Heart left ventricle (tissue), 16 donors: ENCODE measurements around the gene FURIN. TPM values are rescaled to one million over a fixed set of nuclear protein-coding genes. Genes with fewer than 3 reads are reported as not detected.

ENCODE experiments used
- ATAC-seq, 4 donors: fragments of 200-7000 bp; cut with Tn5 transposase; one replicate each; pipeline ENCODE4 v1.9.1; 2020 to 2022; ENCODE audit warnings: moderate library complexity in 4 of 4, mild to moderate bottlenecking in 3 of 4, moderate number of reproducible peaks in 1 of 4
- DNase-seq, 5 donors: peaks; one replicate each; pipeline ENCODE4 v3.0.0-alpha.2; 2020
- H3K27ac ChIP-seq, 12 donors: fragments of 200-600 bp; sonication (generic) in 4 of 12; one replicate each; pipeline versions ENCODE4 v1.5.0 to v1.8.0; 2016 to 2022; ENCODE audit warnings: mild to moderate bottlenecking in 2 of 12
- H3K27me3 ChIP-seq, 9 donors: fragments of 200-600 bp; sonication (generic) in 2 of 9; one replicate each; pipeline versions ENCODE4 v1.5.1 to v1.8.0; 2016 to 2022; ENCODE audit warnings: mild to moderate bottlenecking in 3 of 9
- H3K36me3 ChIP-seq, 9 donors: fragments of 200-600 bp; sonication (generic) in 2 of 9; one replicate each; pipeline versions ENCODE4 v1.5.0 to v1.8.0; 2018 to 2022; ENCODE audit warnings: mild to moderate bottlenecking in 2 of 9
- H3K4me1 ChIP-seq, 12 donors: fragments of 200-600 bp; sonication (generic) in 4 of 12; one replicate each; pipeline versions ENCODE4 v1.5.0 to v1.8.0; 2016 to 2022; ENCODE audit warnings: mild to moderate bottlenecking in 3 of 12
- H3K4me3 ChIP-seq, 12 donors: fragments of 200-600 bp; sonication (generic) in 4 of 12; one replicate each; pipeline versions ENCODE4 v1.5.0 to v1.8.0; 2017 to 2022; ENCODE audit warnings: mild to moderate bottlenecking in 9 of 12, moderate library complexity in 4 of 12
- H3K9me3 ChIP-seq, 12 donors: fragments of 200-600 bp; sonication (generic) in 4 of 12; one replicate each; pipeline versions ENCODE4 v1.5.0 to v1.8.0; 2016 to 2022; ENCODE audit warnings: mild to moderate bottlenecking in 1 of 12
- POLR2A ChIP-seq, 2 donors: fragments of 450-650 bp; IDR thresholded peaks; one replicate each; pipeline ENCODE4 v1.6.1; 2017; ENCODE audit warnings: antibody characterized with exemption in 2 of 2, mild to moderate bottlenecking in 2 of 2, moderate library complexity in 2 of 2
- WGBS, 4 donors: extraction: QIAGEN DNeasy Blood & Tissue Kit in 2 of 4; methylation state at CpG; one replicate each; pipeline versions ENCODE4 v1.1.5 to v1.1.7; 2013 to 2018; 5-methylcytosine and 5-hydroxymethylcytosine counted together
- intact Hi-C, 10 donors: fragments of 100-400 bp; cut with DNase I; formaldehyde crosslinking; loops; one replicate each; pipeline versions ENCODE4 v1.11.1 to v1.14.2; 2022
- polyA plus RNA-seq, 2 donors: library from polyadenylated mRNA; stranded (reverse); fragments of 200-250 nt; gene quantifications; one replicate each; pipeline ENCODE4 v1.2.3, GENCODE V29; 2013
- total RNA-seq, 9 donors: library from RNA; depleted of rRNA in 2 of 9; stranded (reverse); fragments of >200 nt in 2 of 9; fragmentation: NEBNext Ultra II Directional in 3 of 9; extraction: Animal tissue kit (Norgen Biotek cat#: 25700) in 3 of 9; gene quantifications; one replicate each; pipeline versions ENCODE4 v1.1.0 to v1.2.4, GENCODE V29; 2016 to 2023
- TF ChIP-seq, protein P1 (sequence below), 12 donors: fragments of 200-600 bp; sonication (generic) in 4 of 12; IDR thresholded peaks; one replicate each; pipeline versions ENCODE4 v1.5.0 to v1.8.0; 2018 to 2022; ENCODE audit warnings: antibody characterized with exemption in 12 of 12, mild to moderate bottlenecking in 5 of 12
- donor health status: ischemic (EF 13 %, LVEDD 7.1; RV severe dilation, severe dysfunction).
- donor health status: healthy with polysubstance abuse.
- donor health status: DM: no; HTN: yes; CAD: no.
- donor health status: DM: no; HTN: no; CAD: no.
- donor health status: ischemic (EF 25% LVEDD 6.9; RV normal size, moderate dysfunction).
- donor health status: ischemic (EF 25% LVEDD 5.7; RV mildly dilated, moderate dysfunction).
- donor health status: healthy.
- donor health status: DM: yes; HTN: yes; CAD: no.
- donor health status: ischemic (EF 35%, LVEDD 5.7; RV mildly dilated, moderate dysfunction).
- donor health status: nonischemic (EF 11% LVEDD 7.7; RV severe dilation, severe dysfunction).
- donor health status: DM: yes; HTN: yes; CAD: no.
- donor health status: PGD.
- donor health status: ischemic (EF 29% LVEDD 5.4; RV normal size, mild dysfunction).
- donor health status: nonischemic (EF 23%, LVEDD 6.1; RV moderate dilation, normal function).

The FURIN gene
- total and polyA plus RNA-seq, 11 donors = 37.2 to 174 (median 64.8) TPM

GRCh38 chr15:90870354-90871138, 2.2 kb downstream of the FURIN start:
- peak overlapping the region; percentile 80 to 96 (median 90) for H3K4me3 ChIP-seq
- DNase-seq = no peak
- H3K27me3 ChIP-seq = no peaks in the 10 kb centered on the region
- ATAC-seq = peak in 2 of 4 donors; percentile 1 to 6
- no peak for TF ChIP-seq POLR2A (IDR thresholded peaks at IDR 0.05)
- TF ChIP-seq, protein P1, sequence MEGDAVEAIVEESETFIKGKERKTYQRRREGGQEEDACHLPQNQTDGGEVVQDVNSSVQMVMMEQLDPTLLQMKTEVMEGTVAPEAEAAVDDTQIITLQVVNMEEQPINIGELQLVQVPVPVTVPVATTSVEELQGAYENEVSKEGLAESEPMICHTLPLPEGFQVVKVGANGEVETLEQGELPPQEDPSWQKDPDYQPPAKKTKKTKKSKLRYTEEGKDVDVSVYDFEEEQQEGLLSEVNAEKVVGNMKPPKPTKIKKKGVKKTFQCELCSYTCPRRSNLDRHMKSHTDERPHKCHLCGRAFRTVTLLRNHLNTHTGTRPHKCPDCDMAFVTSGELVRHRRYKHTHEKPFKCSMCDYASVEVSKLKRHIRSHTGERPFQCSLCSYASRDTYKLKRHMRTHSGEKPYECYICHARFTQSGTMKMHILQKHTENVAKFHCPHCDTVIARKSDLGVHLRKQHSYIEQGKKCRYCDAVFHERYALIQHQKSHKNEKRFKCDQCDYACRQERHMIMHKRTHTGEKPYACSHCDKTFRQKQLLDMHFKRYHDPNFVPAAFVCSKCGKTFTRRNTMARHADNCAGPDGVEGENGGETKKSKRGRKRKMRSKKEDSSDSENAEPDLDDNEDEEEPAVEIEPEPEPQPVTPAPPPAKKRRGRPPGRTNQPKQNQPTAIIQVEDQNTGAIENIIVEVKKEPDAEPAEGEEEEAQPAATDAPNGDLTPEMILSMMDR (IDR thresholded peaks at IDR 0.05) = no peak
- WGBS, 4 donors = 27 to 36% (median 28%) methylated on average over 19 of the region's 19 CpGs
- H3K36me3 ChIP-seq = peaks cover 0 to 4% (median under 1%) of the 10 kb centered on the region in 9 donors
- H3K9me3 ChIP-seq = no peaks in the 10 kb centered on the region
- peaks cover 16 to 62% (median 47%) of the 10 kb centered on the region in 12 donors for H3K4me1 ChIP-seq
- H3K27ac ChIP-seq = peak overlapping the region; percentile 91 to 100 (median 98)
- intact Hi-C loops = loop anchor here in 5 of 10 donors (2.0 to 5.0 kb wide), 4 partner anchors 14 to 153 kb away; partner anchors contain the start of genes BLM (in 2 of the 5), FES (in 2 of the 5) and HDDC3 (in 2 of the 5)

DNA sequence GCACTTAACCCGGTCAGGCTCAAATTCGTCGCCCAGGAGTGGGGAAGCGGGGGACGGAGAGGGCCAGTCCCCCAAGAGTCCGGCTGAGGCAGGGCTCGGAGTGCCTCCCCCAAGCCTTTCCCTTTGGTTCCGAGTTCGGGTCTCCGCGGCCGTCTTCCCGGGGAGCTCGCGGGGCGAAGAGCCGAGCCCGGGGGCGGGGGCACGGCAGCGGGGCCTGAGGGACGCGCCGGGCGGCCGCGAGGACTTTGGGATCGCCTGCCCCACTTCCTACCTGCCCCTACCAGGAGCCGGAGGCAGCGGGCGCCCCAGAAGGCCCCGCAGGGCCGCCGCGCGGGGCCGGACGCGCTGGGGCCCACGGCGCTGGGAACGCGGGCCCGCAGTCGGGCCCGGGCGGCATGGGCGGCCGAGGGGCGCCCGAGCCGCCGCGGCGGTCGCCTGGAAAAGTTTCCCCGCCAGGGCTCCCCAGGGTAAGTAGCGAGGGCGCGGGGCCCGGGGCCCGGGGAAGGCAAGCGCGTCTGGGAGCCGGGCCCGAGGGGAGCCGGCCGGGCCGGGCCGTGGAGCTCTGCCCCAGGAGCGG, 2.8 kb downstream of the FURIN start:
- 1 to 3% (median 1%) methylated on average over 10 to 71 of the region's 71 CpGs for WGBS, 4 donors
- peaks cover 0 to 11% (median 7%) of the 10 kb centered on the region in 9 donors for H3K36me3 ChIP-seq
- H3K4me1 ChIP-seq = peaks cover 16 to 60% (median 47%) of the 10 kb centered on the region in 12 donors
- H3K27ac ChIP-seq = peak overlapping the region; percentile 91 to 100 (median 98)
- H3K4me3 ChIP-seq = peak overlapping the region; percentile 80 to 96 (median 90)
- DNase-seq = peak in 2 of 5 donors; percentile 39 to 78
- H3K9me3 ChIP-seq = no peaks in the 10 kb centered on the region
- intact Hi-C loops = loop anchor here in 5 of 10 donors (2.0 to 5.0 kb wide), 4 partner anchors 14 to 154 kb away; partner anchors contain the start of genes BLM (in 2 of the 5), FES (in 2 of the 5) and HDDC3 (in 2 of the 5)
- TF ChIP-seq POLR2A (IDR thresholded peaks at IDR 0.05) = no peak
- TF ChIP-seq, protein P1 (IDR thresholded peaks at IDR 0.05) = no peak
- ATAC-seq = peak in 2 of 4 donors; percentile 7 to 10
- no peaks in the 10 kb centered on the region for H3K27me3 ChIP-seq

GRCh38 chr15:90871716-90872485, 3.5 kb downstream of the FURIN start:
- Histone ChIP-seq H3K27ac (peak overlapping the region; percentile 91 to 100 (median 98)), H3K4me1 (peaks cover 16 to 56% (median 47%) of the 10 kb centered on the region in 12 donors), H3K36me3 (peaks cover 0 to 18% (median 14%) of the 10 kb centered on the region in 9 donors), H3K27me3 (no peaks in the 10 kb centered on the region), H3K9me3 (no peaks in the 10 kb centered on the region), H3K4me3 (peak overlapping the region; percentile 80 to 96 (median 90))
- intact Hi-C loops = loop anchor here in 5 of 10 donors (2.0 to 5.0 kb wide), 4 partner anchors 13 to 155 kb away; partner anchors contain the start of genes BLM (in 2 of the 5), FES (in 2 of the 5) and HDDC3 (in 2 of the 5)
- ATAC-seq = peak in 2 of 4 donors; percentile 6 to 8
- no peak for DNase-seq
- no peak for TF ChIP-seq POLR2A (IDR thresholded peaks at IDR 0.05)
- TF ChIP-seq, protein P1 (IDR thresholded peaks at IDR 0.05) = no peak
- 1 to 2% (median 1%) methylated on average over 13 to 77 of the region's 77 CpGs for WGBS, 4 donors
